Astrocyte of the hippocampus (primary cell): ENCODE measurements around the gene PCBP3.
A peak's percentile ranks its signal among the peaks of the same experiment; 100 is the strongest.

Experiments
- DNase-seq: peaks from one replicate; pipeline ENCODE4 v3.0.0; 2011; ENCODE audit warnings: low read depth, low spot score

The PCBP3 gene

GRCh38 chr21:45724994-45725843 is 81.7 kb downstream of the PCBP3 start:
- DNase-seq, result no peak

- no peak for DNase-seq
Observed at GRCh38 chr21:45725844-45726200, 82.3 kb downstream of the PCBP3 start.

GRCh38 chr21:45726438-45726837 is 82.9 kb downstream of the PCBP3 start:
- DNase-seq, result no peak

- DNase-seq, result no peak
Observed at GRCh38 chr21:45727390-45727789, 83.9 kb downstream of the PCBP3 start.

- no peak for DNase-seq
Observed at GRCh38 chr21:45735259-45736000, 91.9 kb downstream of the PCBP3 start.

GRCh38 chr21:45736042-45736689 is 92.6 kb downstream of the PCBP3 start:
- no peak for DNase-seq

GRCh38 chr21:45736690-45737484 is 93.4 kb downstream of the PCBP3 start:
- no peak for DNase-seq

GRCh38 chr21:45737485-45738166 is 94.1 kb downstream of the PCBP3 start:
- DNase-seq, result no peak

GRCh38 chr21:45739218-45740087 is 95.9 kb downstream of the PCBP3 start:
- DNase-seq, result no peak

GRCh38 chr21:45740088-45740440 is 96.5 kb downstream of the PCBP3 start:
- no peak for DNase-seq

GRCh38 chr21:45740491-45741357 is 97.2 kb downstream of the PCBP3 start:
- DNase-seq, result no peak

GRCh38 chr21:45741691-45742090 is 98.2 kb downstream of the PCBP3 start:
- peak; percentile 8 for DNase-seq

- DNase-seq, result no peak
Observed at GRCh38 chr21:45742247-45742646, 98.7 kb downstream of the PCBP3 start.

- DNase-seq, result no peak
Observed at GRCh38 chr21:45745256-45745655, 101.7 kb downstream of the PCBP3 start.

GRCh38 chr21:45747233-45747766 is 103.8 kb downstream of the PCBP3 start:
- DNase-seq, result no peak

GRCh38 chr21:45747802-45748445 is 104.4 kb downstream of the PCBP3 start:
- peak; percentile 65 for DNase-seq

- DNase-seq, result no peak
Observed at GRCh38 chr21:45748593-45748992, 105.1 kb downstream of the PCBP3 start.

- no peak for DNase-seq
Observed at GRCh38 chr21:45749974-45750373, 106.4 kb downstream of the PCBP3 start.
